IPS DF 19.7 (cell line): ENCODE measurements around the gene B3GAT2.

Source experiments
- DNase-seq: peaks from one replicate; pipeline ENCODE4 v3.0.0-alpha.2; 2013; ENCODE audit warnings: low read depth, low spot score

Gene B3GAT2

DNA sequence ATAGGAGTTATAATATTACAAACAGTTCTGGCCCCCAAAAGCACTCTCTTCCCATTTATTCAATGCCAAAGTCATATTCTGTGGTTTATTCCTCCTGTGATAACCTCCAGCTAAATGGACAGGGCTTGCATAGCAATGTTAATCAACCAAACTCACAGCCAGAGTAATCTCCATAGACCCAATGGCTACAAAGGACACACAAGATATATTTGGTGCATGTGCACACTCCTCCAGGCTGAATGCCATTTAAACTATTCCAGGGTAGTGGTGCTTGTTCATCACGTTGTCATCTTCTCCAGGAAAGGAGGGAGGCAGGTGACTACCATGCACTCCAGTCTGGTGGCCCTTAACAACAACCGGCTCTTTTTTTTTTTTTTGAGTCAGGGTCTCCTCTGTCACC lies 56.8 kb downstream of the B3GAT2 start:
- DNase-seq: no peak

DNA sequence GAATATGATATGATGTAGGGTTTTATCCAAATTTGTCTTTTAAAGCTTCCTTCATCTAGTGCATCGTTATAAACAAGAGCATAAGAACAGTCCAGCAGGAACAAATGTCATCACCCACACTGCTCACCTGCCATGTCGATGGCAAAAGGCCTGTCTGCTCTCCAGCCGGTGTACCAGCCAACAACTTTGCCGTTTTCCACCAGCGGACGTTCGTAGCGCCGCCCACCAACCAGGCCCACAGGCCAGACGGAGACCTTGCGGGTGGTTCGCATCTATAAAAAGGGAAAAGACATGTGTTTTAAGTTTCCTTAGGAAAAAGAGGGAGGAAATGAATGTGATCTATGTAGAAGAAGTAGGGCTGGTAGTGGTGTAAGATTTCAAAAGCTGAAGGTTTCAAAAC lies 62.9 kb downstream of the B3GAT2 start:
- no peak for DNase-seq

- DNase-seq: no peak
These were observed 67.6 kb downstream of the B3GAT2 start for GRCh38 chr6:70889270-70889669.

- DNase-seq: no peak
These were observed 70.2 kb downstream of the B3GAT2 start for GRCh38 chr6:70886661-70887060.

DNA sequence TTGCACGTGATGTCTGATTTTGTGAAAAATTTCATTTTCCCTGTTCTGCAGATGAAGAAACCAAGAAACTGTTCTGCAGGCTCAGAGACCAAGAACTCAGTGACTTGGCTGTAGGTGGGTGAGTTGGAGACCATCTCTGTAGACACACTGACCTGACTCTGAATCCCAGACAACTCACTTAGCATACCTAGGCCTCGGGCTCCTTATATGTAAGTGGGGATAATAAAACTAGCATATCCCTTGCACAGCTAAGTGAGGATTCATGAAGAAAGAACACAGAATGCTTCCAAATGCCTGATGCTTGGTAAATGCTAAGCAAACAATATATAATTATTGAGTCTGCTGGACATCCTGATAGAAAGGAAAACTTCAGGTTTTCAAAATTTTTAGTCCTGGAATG lies 70.8 kb downstream of the B3GAT2 start:
- DNase-seq: no peak

DNA sequence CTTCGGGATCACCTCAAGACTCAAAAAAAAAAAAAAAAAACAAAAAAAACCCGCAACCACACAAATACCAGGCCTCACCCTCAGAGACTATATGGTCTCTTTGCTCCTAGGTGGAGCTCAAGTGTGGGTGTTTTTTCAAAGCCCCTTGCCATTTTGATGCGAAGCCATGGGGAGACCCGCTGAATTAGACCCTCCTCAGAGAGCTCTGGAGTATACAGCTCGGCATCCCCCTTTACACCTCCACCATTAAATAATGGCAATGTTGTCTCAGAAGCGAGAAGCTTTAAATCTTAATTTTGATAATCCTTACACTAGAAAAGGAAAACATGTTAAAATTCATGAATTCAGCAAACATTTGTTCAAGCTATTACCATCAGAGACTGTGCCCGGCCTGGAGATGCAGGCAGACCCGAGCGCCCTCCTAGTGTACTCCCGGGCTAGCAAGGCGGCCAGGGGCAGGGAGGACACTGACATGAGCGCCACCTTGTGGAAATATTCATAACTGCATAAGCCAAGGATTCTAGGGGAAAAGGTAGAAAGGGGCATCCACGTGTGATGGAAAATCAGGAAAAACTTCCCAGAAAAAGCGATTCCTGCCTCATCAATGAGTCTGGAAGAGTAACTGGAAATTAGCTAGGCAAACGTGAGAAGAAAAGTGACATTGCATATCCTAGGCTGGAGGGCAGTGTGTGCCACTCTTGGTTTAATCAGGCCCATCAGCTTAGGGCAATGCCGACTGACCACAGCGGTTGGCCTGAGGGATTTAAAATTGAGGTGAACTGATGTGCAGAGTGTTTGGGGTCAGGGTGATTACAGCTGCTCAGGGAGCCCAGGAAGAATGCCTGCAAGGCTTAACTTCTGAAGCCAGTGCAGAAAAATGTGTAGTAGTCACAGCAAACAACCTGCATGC lies 72.5 kb downstream of the B3GAT2 start:
- no peak for DNase-seq

DNA sequence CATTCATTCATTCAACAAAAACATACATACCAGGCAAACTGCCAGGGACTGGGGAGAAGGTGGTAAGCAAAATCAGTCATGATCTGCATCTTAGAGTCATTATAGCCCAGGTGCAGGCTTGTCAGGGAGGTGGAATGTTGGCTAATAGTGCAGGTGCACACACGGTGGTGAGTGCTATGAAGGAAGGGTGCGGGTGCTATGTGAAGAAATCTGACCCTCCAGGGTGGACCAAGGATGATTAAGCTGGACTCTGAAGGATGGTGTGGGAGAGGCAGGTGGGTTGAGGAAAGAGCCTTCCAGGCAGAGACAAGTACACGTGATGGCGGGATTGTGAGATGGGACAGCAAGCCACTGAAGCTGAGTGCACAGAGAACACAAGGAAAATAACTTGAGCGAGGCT lies 77.4 kb downstream of the B3GAT2 start:
- no peak for DNase-seq

GRCh38 chr6:70874181-70874913 lies 82.5 kb downstream of the B3GAT2 start:
- DNase-seq: no peak

GRCh38 chr6:70872469-70872868 lies 84.4 kb downstream of the B3GAT2 start:
- no peak for DNase-seq

DNA sequence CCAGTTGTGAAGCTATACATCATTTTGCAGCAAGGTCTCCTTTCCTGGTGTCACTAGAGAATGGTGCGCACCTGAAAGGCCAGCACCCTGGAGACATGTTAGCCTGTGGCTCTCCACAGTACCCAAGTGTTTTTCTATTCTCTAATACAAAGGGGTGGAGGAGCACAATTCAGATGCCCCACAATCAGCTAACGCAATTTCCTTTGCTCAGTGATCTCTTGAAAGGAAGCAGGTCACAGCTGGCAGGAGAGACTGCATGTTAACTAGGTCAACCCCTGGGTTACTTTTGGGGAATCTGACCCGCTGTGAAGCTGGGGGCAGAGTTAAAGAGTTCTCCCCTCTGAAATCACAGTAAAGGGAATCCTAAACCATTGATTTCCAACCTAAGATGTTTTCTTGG lies 92.5 kb downstream of the B3GAT2 start:
- no peak for DNase-seq

DNA sequence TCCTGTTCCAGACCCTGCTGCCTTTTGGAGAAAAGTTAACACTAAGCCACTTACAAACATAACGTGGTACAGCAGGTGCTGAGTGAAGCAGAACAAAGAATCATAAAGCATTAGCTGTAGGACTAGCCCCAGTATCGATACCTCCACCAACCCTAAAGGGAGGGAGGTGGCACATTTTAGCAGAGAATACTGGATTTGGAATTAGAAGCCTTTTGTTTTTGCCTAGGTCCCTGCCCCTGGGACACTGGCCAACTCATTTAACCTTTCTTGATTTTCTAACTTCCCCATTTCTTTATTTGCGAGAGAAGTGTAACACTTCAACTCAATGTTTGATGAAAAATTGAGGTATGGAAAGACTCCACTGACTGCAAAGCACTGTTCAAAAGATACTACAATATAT lies 93.5 kb downstream of the B3GAT2 start:
- DNase-seq: no peak

GRCh38 chr6:70860920-70861319 lies 95.9 kb downstream of the B3GAT2 start:
- DNase-seq: no peak

DNA sequence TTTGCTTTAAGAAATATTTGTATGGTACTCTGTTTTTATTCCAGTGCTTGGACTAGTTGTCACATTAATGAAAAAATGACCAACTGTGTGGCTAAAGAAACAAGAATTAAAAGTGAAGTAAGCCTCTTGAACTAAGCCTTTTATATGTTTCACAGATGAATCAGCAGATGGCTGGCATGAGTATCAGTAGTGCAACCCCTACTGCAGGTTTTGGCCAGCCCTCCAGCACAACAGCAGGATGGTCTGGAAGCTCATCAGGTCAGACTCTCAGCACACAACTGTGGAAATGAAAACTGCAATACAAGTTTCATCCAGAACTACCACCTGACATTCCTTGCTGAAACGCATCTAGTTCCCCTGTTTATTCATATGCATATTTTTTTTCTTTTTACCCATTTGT lies 96.8 kb downstream of the B3GAT2 start:
- no peak for DNase-seq

DNA sequence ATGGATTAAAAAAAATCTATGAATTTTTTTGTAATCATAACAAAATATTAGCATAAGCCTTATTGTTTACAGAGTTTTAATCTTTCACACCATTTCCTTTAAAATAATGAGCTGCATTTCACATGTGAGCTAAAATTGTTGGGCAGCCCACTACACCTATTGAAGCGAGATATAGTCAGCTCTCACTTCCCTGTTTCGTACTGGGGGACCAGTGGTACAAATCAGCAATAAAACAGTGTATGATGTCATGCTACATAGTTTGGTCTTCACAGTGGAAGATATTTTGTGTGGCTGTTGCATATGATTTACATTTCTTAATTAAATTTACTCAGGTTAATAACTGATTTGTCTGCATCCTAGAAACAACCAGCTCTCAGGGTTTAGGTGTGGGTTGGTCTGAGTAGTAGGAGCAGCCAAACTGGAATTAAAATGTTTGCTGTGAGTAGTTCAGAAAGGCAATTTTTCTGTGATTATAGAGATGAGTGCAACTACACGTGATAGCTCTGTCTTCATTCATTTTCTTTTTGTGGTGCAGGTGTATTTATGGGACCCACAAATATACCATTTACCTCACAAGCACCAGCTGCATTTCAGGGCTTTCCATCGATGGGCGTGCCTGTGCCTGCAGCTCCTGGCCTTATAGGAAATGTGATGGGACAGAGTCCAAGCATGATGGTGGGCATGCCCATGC lies 99.3 kb downstream of the B3GAT2 start:
- DNase-seq: no peak

- DNase-seq: no peak
These were observed 104.1 kb downstream of the B3GAT2 start for GRCh38 chr6:70852667-70853246.

GRCh38 chr6:70849348-70850069 lies 107.4 kb downstream of the B3GAT2 start:
- no peak for DNase-seq

DNA sequence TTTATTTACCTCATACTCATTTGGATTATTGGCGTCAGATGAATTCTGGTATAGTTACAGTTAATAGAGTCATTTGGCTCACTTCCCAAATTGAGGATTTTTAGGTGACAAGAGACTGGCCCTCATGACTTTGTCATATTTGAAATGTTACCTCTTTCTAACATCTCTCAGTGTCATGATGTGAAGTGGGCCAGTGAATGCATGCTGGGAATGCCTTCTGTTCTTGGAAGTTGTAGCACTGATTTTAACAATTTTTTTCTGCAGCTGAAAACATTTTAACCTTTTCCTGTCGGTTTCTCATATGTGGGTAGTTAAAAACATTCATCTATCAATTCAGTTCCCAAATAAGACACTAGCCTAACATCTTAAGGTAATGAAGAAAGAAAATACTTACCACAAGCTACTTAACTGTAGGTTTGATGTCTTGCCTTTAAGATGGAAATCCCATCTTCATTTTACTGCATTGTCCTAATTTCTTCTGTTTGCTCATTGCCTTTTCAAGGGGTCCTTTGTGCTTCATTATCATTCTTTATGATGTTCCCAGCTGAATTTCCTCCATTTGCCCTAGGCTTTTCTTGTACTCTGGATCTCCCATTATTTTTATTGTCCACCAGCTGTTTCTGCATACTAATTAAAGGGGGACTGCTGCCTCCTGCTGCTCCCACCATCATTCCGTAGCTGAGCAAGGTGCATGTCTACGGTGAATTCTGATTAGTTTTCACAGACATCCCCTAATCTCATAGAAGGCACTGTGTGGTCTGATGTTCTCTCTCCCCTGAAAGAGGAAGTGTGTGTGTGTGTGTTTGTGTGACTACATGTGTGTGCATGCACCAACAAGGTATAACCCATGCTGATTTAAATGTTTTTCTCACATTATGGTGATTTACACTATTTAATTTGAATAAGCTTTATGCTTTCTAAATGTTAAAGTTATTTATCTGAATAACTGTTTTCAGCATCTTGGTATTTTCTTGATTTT lies 109.5 kb downstream of the B3GAT2 start:
- DNase-seq: no peak

GRCh38 chr6:70846207-70846835 lies 110.5 kb downstream of the B3GAT2 start:
- DNase-seq: no peak

DNA sequence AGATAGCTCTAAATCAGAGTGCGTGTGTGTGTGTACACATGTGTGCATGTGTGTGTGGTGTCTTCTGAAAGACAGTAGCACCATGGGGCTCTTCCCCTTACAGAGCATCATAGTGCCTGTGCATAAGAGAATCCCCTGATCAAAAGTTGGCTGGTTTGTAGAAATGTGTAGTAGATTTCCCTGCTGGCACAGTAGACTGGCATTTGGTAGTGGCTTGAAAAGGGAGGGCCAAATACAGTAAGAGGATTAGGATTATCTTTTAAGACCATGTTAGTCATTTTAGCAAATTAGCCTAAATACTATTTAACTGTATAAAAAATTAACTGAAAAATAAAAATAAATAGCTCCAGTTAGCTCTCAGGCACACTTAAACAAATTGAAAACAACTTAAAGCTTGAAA lies 112.6 kb downstream of the B3GAT2 start:
- DNase-seq: no peak
